IPS-20b (cell line): ENCODE results near the gene OPCML.

Source experiments
- H3K27ac ChIP-seq: one replicate; pipeline ENCODE4 v1.5.1; 2013; ENCODE audit warnings: low read length
- H3K27me3 ChIP-seq: 2 replicates; pipeline ENCODE4 v1.6.1; 2013; ENCODE audit warnings: mild to moderate bottlenecking, low read length, inconsistent platforms; ENCODE audit not compliant: insufficient read depth
- H3K36me3 ChIP-seq: 2 replicates; pipeline ENCODE4 v1.6.1; 2013; ENCODE audit warnings: low read depth, mild to moderate bottlenecking, inconsistent platforms, low read length, moderate library complexity; ENCODE audit not compliant: insufficient read depth
- H3K4me1 ChIP-seq: 2 replicates; pipeline ENCODE4 v1.6.1; 2013; ENCODE audit warnings: mild to moderate bottlenecking, control low read depth, inconsistent platforms, low read length, moderate library complexity; ENCODE audit not compliant: insufficient read depth
- H3K4me3 ChIP-seq: 2 replicates; pipeline ENCODE4 v1.5.1; 2013; ENCODE audit warnings: mild to moderate bottlenecking, low read length, inconsistent platforms
- H3K9ac ChIP-seq: 2 replicates; pipeline ENCODE4 v1.6.1; 2013; ENCODE audit warnings: low read depth, mild to moderate bottlenecking, inconsistent platforms, low read length, moderate library complexity
- H3K9me3 ChIP-seq: 2 replicates; pipeline ENCODE4 v1.6.1; 2013; ENCODE audit warnings: mild to moderate bottlenecking, low read depth, low read length, inconsistent platforms; ENCODE audit not compliant: insufficient read depth

OPCML gene

DNA sequence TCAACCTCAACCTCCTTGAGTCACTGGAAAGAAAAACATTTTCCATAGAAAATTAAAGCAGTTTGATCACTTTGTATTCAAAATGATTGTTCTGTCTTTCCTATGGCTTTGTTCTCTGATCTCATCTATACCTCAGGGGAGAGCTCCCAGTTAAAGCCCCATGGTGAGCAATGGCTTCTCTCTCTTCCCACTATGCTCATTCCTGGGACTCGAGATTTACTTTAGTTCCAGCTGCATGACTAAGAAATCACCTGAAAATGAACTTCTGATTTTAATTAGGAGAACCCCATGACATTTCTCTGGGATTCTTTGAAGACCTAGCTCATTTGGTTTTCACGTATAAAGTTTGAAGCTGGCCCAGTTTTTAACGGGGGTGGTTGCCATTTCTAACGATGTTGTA, 921.5 kb downstream of the OPCML start:
- H3K27ac ChIP-seq = no peak overlapping the region
- H3K4me1 ChIP-seq = no peaks in the 10 kb centered on the region
- no peaks in the 10 kb centered on the region for H3K36me3 ChIP-seq
- no peak overlapping the region for H3K4me3 ChIP-seq
- no peaks in the 10 kb centered on the region for H3K9me3 ChIP-seq
- H3K27me3 ChIP-seq = no peaks in the 10 kb centered on the region
- no peak overlapping the region for H3K9ac ChIP-seq

DNA sequence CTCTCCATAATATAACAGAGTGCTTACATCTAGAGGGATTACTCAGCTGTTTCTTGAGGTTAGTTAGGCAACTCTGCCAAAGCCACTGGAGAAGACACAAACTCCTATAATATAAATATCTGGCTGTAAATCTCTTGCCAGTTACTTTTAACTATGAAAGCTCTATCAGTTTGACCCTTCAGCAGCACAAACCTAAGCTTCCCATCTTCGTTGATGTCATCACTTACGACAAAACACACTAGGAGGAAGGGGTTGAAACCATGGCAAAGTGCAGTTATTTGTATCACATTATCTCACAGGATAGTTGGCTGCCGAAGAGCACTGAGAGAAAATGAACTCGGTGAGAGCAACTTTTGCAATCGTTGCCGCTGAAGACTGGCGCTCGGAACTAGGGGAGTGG, 922.1 kb downstream of the OPCML start:
- Histone ChIP-seq H3K9ac (no peak overlapping the region), H3K4me3 (no peak overlapping the region), H3K4me1 (no peaks in the 10 kb centered on the region), H3K27ac (no peak overlapping the region), H3K36me3 (no peaks in the 10 kb centered on the region), H3K27me3 (no peaks in the 10 kb centered on the region), H3K9me3 (no peaks in the 10 kb centered on the region)

DNA sequence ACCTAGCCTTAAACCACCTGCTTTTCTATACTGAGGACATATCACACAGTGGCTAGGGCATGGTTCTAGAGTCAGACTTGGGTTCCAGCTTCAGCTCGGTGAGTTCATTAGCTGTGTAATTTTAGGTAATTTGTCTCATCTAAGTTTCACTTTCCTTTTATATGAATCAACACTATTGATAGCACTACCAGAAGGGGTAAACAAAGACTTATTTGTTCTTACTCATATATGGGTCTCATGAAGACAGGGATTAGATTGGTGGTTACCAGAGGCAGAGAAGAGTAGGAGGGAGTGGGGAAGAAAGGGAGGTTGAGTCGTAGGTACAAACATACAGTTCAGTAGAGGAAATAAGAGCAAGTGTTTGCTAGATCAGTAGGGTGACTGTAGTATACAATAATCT, 924.7 kb downstream of the OPCML start:
- H3K9me3 ChIP-seq = no peaks in the 10 kb centered on the region
- no peaks in the 10 kb centered on the region for H3K27me3 ChIP-seq
- no peak overlapping the region for H3K4me3 ChIP-seq
- H3K27ac ChIP-seq = no peak overlapping the region
- H3K9ac ChIP-seq = no peak overlapping the region
- no peaks in the 10 kb centered on the region for H3K4me1 ChIP-seq
- H3K36me3 ChIP-seq = no peaks in the 10 kb centered on the region

- Histone ChIP-seq H3K4me1 (no peaks in the 10 kb centered on the region), H3K27me3 (no peaks in the 10 kb centered on the region), H3K9me3 (no peaks in the 10 kb centered on the region), H3K36me3 (no peaks in the 10 kb centered on the region), H3K4me3 (no peak overlapping the region), H3K9ac (no peak overlapping the region), H3K27ac (no peak overlapping the region)
These were observed 926.3 kb downstream of the OPCML start for GRCh38 chr11:132605825-132606570.

DNA sequence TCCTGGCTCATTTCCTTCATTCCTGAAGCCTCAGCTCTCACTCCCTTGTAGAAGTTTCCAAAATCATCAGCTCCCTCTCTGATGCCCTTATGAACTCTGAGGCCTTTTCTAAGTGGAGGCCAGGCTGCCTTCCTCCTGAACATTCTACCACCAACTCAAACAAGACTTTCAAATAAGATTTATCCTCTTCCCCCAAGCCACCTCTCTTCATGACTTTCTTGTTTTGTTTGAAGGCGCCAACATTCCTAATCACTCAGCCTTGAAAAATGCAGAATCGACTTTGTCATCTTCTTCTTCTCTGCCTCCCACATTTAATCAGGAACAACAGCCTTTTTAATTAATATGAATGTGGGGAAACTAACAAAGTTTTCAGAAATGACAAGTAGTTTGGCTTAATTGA, 927.9 kb downstream of the OPCML start:
- Histone ChIP-seq H3K4me3 (no peak overlapping the region), H3K27ac (no peak overlapping the region), H3K9me3 (no peaks in the 10 kb centered on the region), H3K27me3 (no peaks in the 10 kb centered on the region), H3K4me1 (no peaks in the 10 kb centered on the region), H3K36me3 (no peaks in the 10 kb centered on the region), H3K9ac (no peak overlapping the region)

GRCh38 chr11:132601875-132602274, 930.4 kb downstream of the OPCML start:
- Histone ChIP-seq H3K9me3 (no peaks in the 10 kb centered on the region), H3K27me3 (no peaks in the 10 kb centered on the region), H3K36me3 (no peaks in the 10 kb centered on the region), H3K4me1 (no peaks in the 10 kb centered on the region), H3K9ac (no peak overlapping the region), H3K4me3 (no peak overlapping the region), H3K27ac (no peak overlapping the region)

DNA sequence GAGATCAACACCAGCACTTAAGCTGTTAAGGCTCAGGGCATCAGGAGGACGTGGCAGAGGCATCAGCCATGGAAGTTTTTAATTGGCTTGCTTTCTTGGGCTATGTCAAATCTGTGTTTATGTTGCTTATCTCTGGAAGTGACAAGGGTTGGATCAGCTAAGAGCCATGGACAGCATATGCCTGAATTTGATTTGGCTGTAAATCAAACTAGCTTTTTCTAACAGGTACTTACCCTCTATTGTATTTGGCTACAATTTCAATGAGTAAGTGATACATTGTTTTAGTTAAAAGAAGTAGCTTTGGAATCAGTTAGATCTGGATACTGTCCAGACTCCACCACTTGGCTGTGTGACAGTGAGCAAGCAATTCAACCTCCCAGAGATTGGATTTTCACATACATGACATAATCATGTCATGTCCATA, 936.6 kb downstream of the OPCML start:
- H3K4me3 ChIP-seq = no peak overlapping the region
- H3K9ac ChIP-seq = no peak overlapping the region
- H3K9me3 ChIP-seq = no peaks in the 10 kb centered on the region
- no peaks in the 10 kb centered on the region for H3K36me3 ChIP-seq
- H3K27ac ChIP-seq = no peak overlapping the region
- H3K27me3 ChIP-seq = no peaks in the 10 kb centered on the region
- H3K4me1 ChIP-seq = no peaks in the 10 kb centered on the region

- Histone ChIP-seq H3K4me1 (no peaks in the 10 kb centered on the region), H3K36me3 (no peaks in the 10 kb centered on the region), H3K27me3 (no peaks in the 10 kb centered on the region), H3K4me3 (no peak overlapping the region), H3K9me3 (no peaks in the 10 kb centered on the region), H3K27ac (no peak overlapping the region), H3K9ac (no peak overlapping the region)
These were observed 937.1 kb downstream of the OPCML start for GRCh38 chr11:132595246-132595645.

DNA sequence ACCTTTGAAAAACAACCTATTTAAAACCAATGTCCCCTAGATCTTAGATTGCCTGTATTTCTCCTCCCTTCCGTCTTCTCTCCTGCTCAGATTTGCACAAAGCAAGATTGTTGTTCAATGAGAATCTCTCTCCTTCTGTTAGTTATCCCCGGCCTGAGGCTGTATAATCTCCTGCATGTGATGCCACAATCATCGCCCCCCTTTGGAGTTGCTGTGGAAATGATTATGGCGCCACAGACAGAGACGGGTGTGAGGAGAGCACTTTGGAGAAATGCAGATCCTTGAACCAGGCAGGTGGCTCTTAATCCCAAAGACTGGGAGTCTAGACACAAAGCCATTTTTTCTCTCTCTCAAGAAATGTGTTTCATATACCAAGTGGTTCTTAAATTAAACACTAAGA, 941.3 kb downstream of the OPCML start:
- Histone ChIP-seq H3K9ac (no peak overlapping the region), H3K27me3 (no peaks in the 10 kb centered on the region), H3K4me3 (no peak overlapping the region), H3K36me3 (no peaks in the 10 kb centered on the region), H3K27ac (no peak overlapping the region), H3K9me3 (no peaks in the 10 kb centered on the region), H3K4me1 (no peaks in the 10 kb centered on the region)

- H3K9me3 ChIP-seq = no peaks in the 10 kb centered on the region
- H3K27ac ChIP-seq = no peak overlapping the region
- H3K4me1 ChIP-seq = no peaks in the 10 kb centered on the region
- no peak overlapping the region for H3K9ac ChIP-seq
- no peaks in the 10 kb centered on the region for H3K27me3 ChIP-seq
- no peak overlapping the region for H3K4me3 ChIP-seq
- H3K36me3 ChIP-seq = no peaks in the 10 kb centered on the region
These were observed 941.7 kb downstream of the OPCML start for GRCh38 chr11:132590554-132590953.

DNA sequence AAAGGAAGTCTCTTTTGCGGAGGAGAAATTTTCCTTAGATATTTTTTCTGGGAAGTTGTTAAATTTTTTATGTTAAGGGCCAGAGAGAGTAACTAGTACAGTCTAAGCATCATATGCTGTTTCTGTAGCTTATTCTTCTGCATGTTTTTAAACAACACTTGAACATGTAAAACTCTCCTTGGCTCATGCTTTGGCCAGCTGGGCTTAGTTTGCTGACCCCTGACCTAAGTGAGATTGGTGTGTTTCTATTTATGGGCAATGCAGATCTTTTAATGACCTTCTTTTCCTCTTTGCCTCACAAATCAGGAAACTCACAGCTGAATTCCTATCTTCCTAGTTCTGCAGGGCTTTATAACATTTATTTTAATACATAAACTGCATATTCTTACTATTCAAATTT, 942.5 kb downstream of the OPCML start:
- no peaks in the 10 kb centered on the region for H3K27me3 ChIP-seq
- no peak overlapping the region for H3K9ac ChIP-seq
- no peaks in the 10 kb centered on the region for H3K4me1 ChIP-seq
- H3K27ac ChIP-seq = no peak overlapping the region
- no peaks in the 10 kb centered on the region for H3K9me3 ChIP-seq
- no peak overlapping the region for H3K4me3 ChIP-seq
- H3K36me3 ChIP-seq = no peaks in the 10 kb centered on the region

DNA sequence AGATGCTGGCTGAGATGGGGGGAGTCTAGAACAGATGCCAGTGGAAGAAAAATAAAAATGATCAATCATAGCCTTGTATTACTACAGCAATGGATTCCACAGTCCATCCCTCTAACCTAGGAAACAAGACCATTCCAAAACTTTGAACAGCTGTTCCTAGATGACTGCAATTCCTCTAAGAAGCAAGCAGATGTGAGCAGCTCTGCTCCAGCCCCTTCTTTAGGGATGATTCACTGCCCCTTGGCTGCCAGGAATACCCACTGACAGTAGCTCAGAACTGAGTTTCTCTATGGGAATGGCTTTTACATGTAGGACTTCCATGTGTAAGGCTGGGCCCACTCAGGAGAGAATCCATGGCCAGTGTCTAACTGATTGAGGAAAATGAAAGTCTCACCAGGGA, 943.9 kb downstream of the OPCML start:
- H3K9me3 ChIP-seq = no peaks in the 10 kb centered on the region
- H3K4me3 ChIP-seq = no peak overlapping the region
- H3K27ac ChIP-seq = no peak overlapping the region
- no peaks in the 10 kb centered on the region for H3K27me3 ChIP-seq
- no peak overlapping the region for H3K9ac ChIP-seq
- no peaks in the 10 kb centered on the region for H3K4me1 ChIP-seq
- H3K36me3 ChIP-seq = no peaks in the 10 kb centered on the region
